HepG2 (cell line): ENCODE data around the gene PAK1.

ENCODE experiments used
- ELF4 ChIP-seq: sonication (generic); formaldehyde crosslinking; IDR thresholded peaks from 2 replicates; pipeline ENCODE4 v1.5.0; 2020; ENCODE audit warnings: missing genetic modification reagents, mild to moderate bottlenecking, moderate library complexity, borderline replicate concordance
- ETV6 ChIP-seq: sonication (generic); formaldehyde crosslinking; conservative IDR thresholded peaks from 2 replicates; pipeline ENCODE4 v1.4.0; 2020; ENCODE audit warnings: missing genetic modification reagents
- EZH2 ChIP-seq: conservative IDR thresholded peaks from 2 replicates; pipeline ENCODE4 v1.6.1; 2012; ENCODE audit warnings: mild to moderate bottlenecking, low read depth, low read length, moderate library complexity
- KMT2A ChIP-seq: sonication (generic); formaldehyde crosslinking; IDR thresholded peaks from 2 replicates; pipeline ENCODE4 v1.4.0; 2020; ENCODE audit warnings: missing genetic modification reagents
- RAD51 ChIP-seq: fragments of 450-650 bp; IDR thresholded peaks from 2 replicates; pipeline ENCODE4 v1.6.1; 2016; ENCODE audit warnings: borderline replicate concordance
- RFX5 ChIP-seq: IDR thresholded peaks from 2 replicates; pipeline ENCODE4 v1.6.1; 2011; ENCODE audit warnings: low read depth, low read length, improper control_type of control experiment
- SIX4 ChIP-seq: sonication (generic); formaldehyde crosslinking; IDR thresholded peaks from 2 replicates; pipeline ENCODE4 v1.4.0; 2020; ENCODE audit warnings: missing genetic modification reagents
- SMC3 ChIP-seq: IDR thresholded peaks from 2 replicates; pipeline ENCODE4 v1.6.1; 2011; ENCODE audit warnings: low read length, improper control_type of control experiment
- STAG1 ChIP-seq: sonication (generic); formaldehyde crosslinking; IDR thresholded peaks from 2 replicates; pipeline ENCODE4 v1.4.0; 2020; ENCODE audit warnings: missing genetic modification reagents
- U2AF1 ChIP-seq: fragments of 200-400 bp; formaldehyde crosslinking; optimal IDR thresholded peaks from 2 replicates; pipeline ENCODE3; 2017; ENCODE audit warnings: mild to moderate bottlenecking, low read depth, low read length
- YY1 ChIP-seq: IDR thresholded peaks from 2 replicates; pipeline ENCODE4 v1.6.1; 2011; ENCODE audit warnings: low read length, low read depth, moderate library complexity, mild to moderate bottlenecking; ENCODE audit not compliant: insufficient read depth, insufficient replicate concordance
- ZFP36 ChIP-seq: fragments of 150-350 bp; IDR thresholded peaks from 2 replicates; pipeline ENCODE4 v1.6.1; 2018; ENCODE audit warnings: borderline replicate concordance, low read length, low read depth; ENCODE audit not compliant: partially characterized antibody
- ZNF547 ChIP-seq: sonication (generic); formaldehyde crosslinking; IDR thresholded peaks from 2 replicates; pipeline ENCODE4 v1.5.1; 2020; ENCODE audit warnings: mild to moderate bottlenecking, missing genetic modification reagents
- TF ChIP-seq, protein P1 (sequence below): sonication (generic); formaldehyde crosslinking; IDR thresholded peaks from 2 replicates; pipeline ENCODE4 v1.8.0; 2022; ENCODE audit warnings: mild to moderate bottlenecking, missing genetic modification reagents, borderline replicate concordance

DNA sequence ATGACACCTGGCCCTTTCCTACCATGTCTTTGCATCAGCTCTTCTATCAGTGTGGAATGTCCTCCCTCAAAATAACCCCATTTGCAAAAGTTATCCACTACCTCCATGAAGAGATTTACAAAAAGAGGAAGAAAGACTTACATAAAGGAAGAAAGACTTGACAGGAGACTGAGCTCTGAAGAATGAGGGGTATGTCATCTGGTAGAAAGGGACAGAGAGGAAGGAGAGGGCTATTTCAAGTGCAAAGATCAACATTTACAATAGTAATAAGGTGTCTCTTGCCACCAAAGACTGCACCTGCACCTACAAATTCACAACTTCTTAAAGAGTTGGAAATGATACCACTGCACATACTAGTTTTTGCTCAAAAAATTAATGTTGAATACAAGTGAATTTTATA lies 18.2 kb downstream of the PAK1 start:
- TF ChIP-seq ELF4: no peak
- TF ChIP-seq KMT2A (CRISPR knock-in tag): no peak
- TF ChIP-seq, protein P1, sequence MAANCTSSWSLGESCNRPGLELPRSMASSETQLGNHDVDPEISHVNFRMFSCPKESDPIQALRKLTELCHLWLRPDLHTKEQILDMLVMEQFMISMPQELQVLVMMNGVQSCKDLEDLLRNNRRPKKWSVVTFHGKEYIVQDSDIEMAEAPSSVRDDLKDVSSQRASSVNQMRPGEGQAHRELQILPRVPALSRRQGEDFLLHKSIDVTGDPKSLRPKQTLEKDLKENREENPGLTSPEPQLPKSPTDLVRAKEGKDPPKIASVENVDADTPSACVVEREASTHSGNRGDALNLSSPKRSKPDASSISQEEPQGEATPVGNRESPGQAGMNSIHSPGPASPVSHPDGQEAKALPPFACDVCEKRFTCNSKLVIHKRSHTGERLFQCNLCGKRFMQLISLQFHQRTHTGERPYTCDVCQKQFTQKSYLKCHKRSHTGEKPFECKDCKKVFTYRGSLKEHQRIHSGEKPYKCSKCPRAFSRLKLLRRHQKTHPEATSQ (CRISPR knock-in tag): no peak
- no peak for TF ChIP-seq RFX5
- no peak for TF ChIP-seq ETV6 (CRISPR knock-in tag)
- TF ChIP-seq SIX4 (CRISPR knock-in tag): no peak
- TF ChIP-seq YY1: no peak
- no peak for TF ChIP-seq ZNF547 (CRISPR knock-in tag)
- no peak for TF ChIP-seq RAD51
- no peak for TF ChIP-seq ZFP36
- no peak for TF ChIP-seq EZH2
- no peak for TF ChIP-seq STAG1 (CRISPR knock-in tag)
- no peak for TF ChIP-seq U2AF1
- no peak for TF ChIP-seq SMC3
